ENCODE data around the gene DAZAP2. TPM values are rescaled to one million over a fixed set of nuclear protein-coding genes. Genes with fewer than 3 reads are reported as not detected.

The DAZAP2 gene
- total and polyA plus RNA-seq, 2 of the 13 experiments (the other 11 are each of a cell fraction or from before 2014, with no cell fraction given), result 64.5 to 222 TPM

- TF ChIP-seq ZNF484 (CRISPR knock-in tag; IDR thresholded peaks at IDR 0.05; ENCODE audit: borderline replicate concordance, low read depth) (no peak), ZNF414 (CRISPR knock-in tag; IDR thresholded peaks at IDR 0.05) (0 out of 2 replicates have a peak, but pooled peaks have one; percentile 31), GPBP1L1 (CRISPR knock-in tag; IDR thresholded peaks at IDR 0.05) (no peak), ZFP1 (CRISPR knock-in tag; IDR thresholded peaks at IDR 0.05) (no peak), ZNF619 (CRISPR knock-in tag; IDR thresholded peaks at IDR 0.05) (no peak), RFXAP (CRISPR knock-in tag; IDR thresholded peaks at IDR 0.05; ENCODE audit: borderline replicate concordance) (no peak; the same call in 1 of the 2 replicates), U2AF2 (IDR thresholded peaks at IDR 0.05; ENCODE audit: low read depth, low read length) (no peak), MXD3 (CRISPR knock-in tag; IDR thresholded peaks at IDR 0.05) (peak; percentile 45; the same call in 1 of the 2 replicates), HNRNPL (IDR thresholded peaks at IDR 0.05; ENCODE audit: low read depth, low read length) (no peak), CREBL2 (CRISPR knock-in tag; IDR thresholded peaks at IDR 0.05; ENCODE audit: borderline replicate concordance) (no peak), CEBPB (IDR thresholded peaks at IDR 0.05; ENCODE audit: borderline replicate concordance, low read depth, low read length) (no peak), MYPOP (CRISPR knock-in tag; IDR thresholded peaks at IDR 0.05) (no peak), SUZ12 (IDR thresholded peaks at IDR 0.05; ENCODE audit: low read depth, low read length) (no peak), KMT2A (CRISPR knock-in tag; IDR thresholded peaks at IDR 0.05) (no peak; the same call in 1 of the 2 replicates), NFKB2 (CRISPR knock-in tag; IDR thresholded peaks at IDR 0.05; ENCODE audit: borderline replicate concordance) (no peak), TEAD3 (CRISPR knock-in tag; optimal IDR thresholded peaks at IDR 0.05; ENCODE audit: borderline replicate concordance) (no peak), REPIN1 (CRISPR knock-in tag; IDR thresholded peaks at IDR 0.05; ENCODE audit: borderline replicate concordance, low read depth) (no peak), MAX (IDR thresholded peaks at IDR 0.05) (peak; percentile 54), ZNF362 (CRISPR knock-in tag; IDR thresholded peaks at IDR 0.05; ENCODE audit: borderline replicate concordance) (no peak), ZNF740 (CRISPR knock-in tag; IDR thresholded peaks at IDR 0.05) (peak; percentile 23; the same call in 1 of the 2 replicates), POLR2A (IDR thresholded peaks at IDR 0.05; ENCODE audit: insufficient read depth in 1 of 2, low read depth in 2 of 2, low read length in 2 of 2) (0 out of 4 replicates have a peak, but pooled peaks of 1 of the 2 experiments have one; percentile 36), ZNF354B (CRISPR knock-in tag; IDR thresholded peaks at IDR 0.05) (no peak), ZNF746 (CRISPR knock-in tag; IDR thresholded peaks at IDR 0.05) (0 out of 2 replicates have a peak, but pooled peaks have one; percentile 3), RXRB (CRISPR knock-in tag; IDR thresholded peaks at IDR 0.05; ENCODE audit: borderline replicate concordance) (no peak), SOX5 (CRISPR knock-in tag; IDR thresholded peaks at IDR 0.05; ENCODE audit: borderline replicate concordance) (no peak), SAP130 (CRISPR knock-in tag; IDR thresholded peaks at IDR 0.05; ENCODE audit: low read depth) (peak; percentile 48; the same call in 1 of the 2 replicates), SMC3 (IDR thresholded peaks at IDR 0.05; ENCODE audit: low read length) (no peak)
These were observed 20.5 kb upstream of the DAZAP2 start, which contains the start of gene POU6F1 (continued) for GRCh38 chr12:51217968-51218606.

Measured in HepG2 (cell line).